ENCODE results near the gene MLYCD. TPM values are rescaled to one million over a fixed set of nuclear protein-coding genes. Genes with fewer than 3 reads are reported as not detected.

Gene MLYCD
- total RNA-seq, 1 donor from 2014 or later, result 10.8 TPM

DNA sequence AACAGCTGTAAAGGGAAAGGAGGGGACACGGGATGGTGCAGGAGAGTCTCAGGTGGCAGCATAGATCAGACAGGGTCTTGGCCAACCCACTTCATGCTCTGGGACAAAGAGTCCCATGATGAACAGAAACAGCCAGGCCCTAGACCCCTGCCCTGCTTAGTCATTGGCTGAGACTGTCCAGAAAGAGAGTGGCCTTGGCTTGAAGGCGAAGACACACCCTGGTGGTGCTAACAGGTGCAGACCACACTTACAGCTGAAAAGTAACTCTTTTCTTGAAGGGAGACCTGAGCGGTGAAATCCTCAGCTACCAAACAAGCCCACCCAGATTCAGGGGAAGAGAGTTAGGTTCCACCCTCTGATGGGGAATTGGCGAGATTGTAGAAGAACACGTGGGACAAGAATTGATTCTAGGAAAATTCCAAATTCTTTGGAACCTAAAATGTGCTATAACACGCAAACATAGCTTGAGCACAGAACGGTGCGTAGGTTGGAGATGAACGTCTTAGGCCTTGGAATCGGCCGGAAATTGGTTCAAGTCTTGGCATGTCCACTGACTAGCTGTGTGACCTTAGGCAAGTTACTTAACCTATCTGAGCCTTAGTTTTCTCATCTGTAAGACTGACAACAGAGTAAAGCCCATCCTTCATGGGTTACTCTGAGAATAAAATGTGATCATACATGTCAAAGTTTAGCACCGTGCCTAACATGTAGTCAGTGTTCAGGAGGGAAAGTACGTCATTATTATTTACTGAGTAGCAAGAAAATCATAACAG lies 12.5 kb upstream of the MLYCD start:
- DNase-seq (no peak), ATAC-seq (ENCODE audit: low read depth) (no peak)
- Mint-ChIP-seq H3K4me3 (no peak overlapping the region), H3K27me3 (peaks cover 4% of the 10 kb centered on the region), H3K4me1 (no peaks in the 10 kb centered on the region), H3K9me3 (peaks cover 8% of the 10 kb centered on the region), H3K27ac (no peak overlapping the region), H3K36me3 (ENCODE audit: low read depth) (no peaks in the 10 kb centered on the region)
- intact Hi-C loops (cut with micrococcal nuclease), result no loop called here
- POLR2A ChIA-PET, result no interaction called here
- CTCF ChIA-PET, result interaction anchor here (1.3 kb wide), 1 partner anchor 60 kb away, joined by 4 read pairs; no protein-coding TSS in a partner anchor
- TF ChIP-seq, protein P1, sequence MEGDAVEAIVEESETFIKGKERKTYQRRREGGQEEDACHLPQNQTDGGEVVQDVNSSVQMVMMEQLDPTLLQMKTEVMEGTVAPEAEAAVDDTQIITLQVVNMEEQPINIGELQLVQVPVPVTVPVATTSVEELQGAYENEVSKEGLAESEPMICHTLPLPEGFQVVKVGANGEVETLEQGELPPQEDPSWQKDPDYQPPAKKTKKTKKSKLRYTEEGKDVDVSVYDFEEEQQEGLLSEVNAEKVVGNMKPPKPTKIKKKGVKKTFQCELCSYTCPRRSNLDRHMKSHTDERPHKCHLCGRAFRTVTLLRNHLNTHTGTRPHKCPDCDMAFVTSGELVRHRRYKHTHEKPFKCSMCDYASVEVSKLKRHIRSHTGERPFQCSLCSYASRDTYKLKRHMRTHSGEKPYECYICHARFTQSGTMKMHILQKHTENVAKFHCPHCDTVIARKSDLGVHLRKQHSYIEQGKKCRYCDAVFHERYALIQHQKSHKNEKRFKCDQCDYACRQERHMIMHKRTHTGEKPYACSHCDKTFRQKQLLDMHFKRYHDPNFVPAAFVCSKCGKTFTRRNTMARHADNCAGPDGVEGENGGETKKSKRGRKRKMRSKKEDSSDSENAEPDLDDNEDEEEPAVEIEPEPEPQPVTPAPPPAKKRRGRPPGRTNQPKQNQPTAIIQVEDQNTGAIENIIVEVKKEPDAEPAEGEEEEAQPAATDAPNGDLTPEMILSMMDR (IDR thresholded peaks at IDR 0.05), result no peak

DNA sequence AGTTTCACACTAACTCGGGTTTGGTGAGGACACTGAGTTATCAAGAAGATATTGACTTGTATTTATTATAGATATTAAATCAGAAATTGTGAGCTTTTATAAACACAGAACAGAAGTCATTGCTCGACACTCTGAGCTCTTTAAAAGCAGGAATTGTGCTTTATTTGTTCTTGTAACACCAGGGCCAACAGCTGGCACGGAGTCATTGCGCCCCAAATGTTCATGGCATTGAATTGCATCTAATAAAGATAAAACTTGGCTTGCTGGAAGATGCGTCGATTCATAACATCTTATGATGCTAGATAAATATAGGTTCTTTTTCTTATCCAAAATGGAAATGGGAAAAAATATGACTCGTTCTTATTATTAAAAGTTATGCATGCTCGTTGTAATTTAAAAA lies 11.8 kb upstream of the MLYCD start:
- Mint-ChIP-seq H3K27me3 (peaks cover 4% of the 10 kb centered on the region), H3K36me3 (ENCODE audit: low read depth) (no peaks in the 10 kb centered on the region), H3K4me1 (no peaks in the 10 kb centered on the region), H3K4me3 (no peak overlapping the region), H3K27ac (no peak overlapping the region), H3K9me3 (peaks cover 9% of the 10 kb centered on the region)
- DNase-seq (no peak), ATAC-seq (ENCODE audit: low read depth) (no peak)
- intact Hi-C loops (cut with micrococcal nuclease), result no loop called here
- ChIA-PET POLR2A (no interaction called here), CTCF (interaction anchor here (1.3 kb wide), 1 partner anchor 61 kb away, joined by 4 read pairs; no protein-coding TSS in a partner anchor)
- TF ChIP-seq, protein P1 (IDR thresholded peaks at IDR 0.05), result no peak

DNA sequence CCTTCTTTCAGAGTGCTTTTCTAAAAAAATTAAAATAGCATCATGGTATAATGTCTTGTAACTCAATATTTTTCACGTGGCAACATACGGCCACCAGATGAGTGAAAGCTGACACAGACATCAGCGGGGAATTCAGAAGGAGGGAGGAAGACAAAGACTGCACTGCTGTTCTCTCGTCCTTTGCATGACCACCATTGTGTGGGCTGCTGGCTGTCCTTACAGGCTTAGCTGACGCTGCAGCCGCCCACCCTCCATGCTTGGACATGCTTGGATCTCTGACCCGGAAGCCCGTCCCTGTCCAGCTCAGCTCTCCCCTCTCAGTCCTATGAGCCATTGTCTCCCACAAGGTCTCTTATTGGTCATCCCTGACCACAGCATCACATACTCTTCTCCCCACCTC lies 11.4 kb upstream of the MLYCD start:
- Mint-ChIP-seq H3K36me3 (ENCODE audit: low read depth) (no peaks in the 10 kb centered on the region), H3K9me3 (peaks cover 11% of the 10 kb centered on the region), H3K27ac (no peak overlapping the region), H3K27me3 (peaks cover 4% of the 10 kb centered on the region), H3K4me3 (no peak overlapping the region), H3K4me1 (no peaks in the 10 kb centered on the region)
- intact Hi-C loops (cut with micrococcal nuclease), result no loop called here
- ATAC-seq (ENCODE audit: low read depth) (no peak), DNase-seq (no peak)
- ChIA-PET POLR2A (no interaction called here), CTCF (no interaction called here)
- TF ChIP-seq, protein P1 (IDR thresholded peaks at IDR 0.05), result no peak

DNA sequence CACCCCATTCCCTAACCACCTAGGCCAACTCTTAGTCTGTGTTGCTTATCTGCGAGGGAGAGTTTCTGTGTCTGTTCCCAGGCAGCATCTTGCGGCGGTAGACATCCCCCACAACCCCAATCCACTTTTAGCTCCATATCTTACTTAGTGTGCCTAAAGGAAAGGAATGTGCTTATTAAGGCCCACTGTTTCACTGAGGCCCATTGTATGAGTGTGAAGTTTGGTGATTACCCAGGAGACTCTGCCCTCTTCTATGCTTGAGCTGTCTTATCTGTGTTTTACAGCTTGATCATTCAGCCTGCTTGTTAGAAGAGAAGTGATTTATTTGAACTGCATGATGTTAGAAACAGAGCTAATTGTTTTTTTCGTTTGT lies 10.3 kb upstream of the MLYCD start:
- H3K27me3 Mint-ChIP-seq, result peaks cover 4% of the 10 kb centered on the region
- H3K36me3 Mint-ChIP-seq (ENCODE audit: low read depth), result no peaks in the 10 kb centered on the region
- no peak for ATAC-seq (ENCODE audit: low read depth)
- intact Hi-C loops (cut with micrococcal nuclease), result no loop called here
- no peak overlapping the region for H3K27ac Mint-ChIP-seq
- TF ChIP-seq, protein P1 (IDR thresholded peaks at IDR 0.05), result no peak
- H3K9me3 Mint-ChIP-seq, result peaks cover 12% of the 10 kb centered on the region
- POLR2A ChIA-PET, result no interaction called here
- H3K4me3 Mint-ChIP-seq, result no peak overlapping the region
- H3K4me1 Mint-ChIP-seq, result no peaks in the 10 kb centered on the region
- CTCF ChIA-PET, result no interaction called here
- no peak for DNase-seq

DNA sequence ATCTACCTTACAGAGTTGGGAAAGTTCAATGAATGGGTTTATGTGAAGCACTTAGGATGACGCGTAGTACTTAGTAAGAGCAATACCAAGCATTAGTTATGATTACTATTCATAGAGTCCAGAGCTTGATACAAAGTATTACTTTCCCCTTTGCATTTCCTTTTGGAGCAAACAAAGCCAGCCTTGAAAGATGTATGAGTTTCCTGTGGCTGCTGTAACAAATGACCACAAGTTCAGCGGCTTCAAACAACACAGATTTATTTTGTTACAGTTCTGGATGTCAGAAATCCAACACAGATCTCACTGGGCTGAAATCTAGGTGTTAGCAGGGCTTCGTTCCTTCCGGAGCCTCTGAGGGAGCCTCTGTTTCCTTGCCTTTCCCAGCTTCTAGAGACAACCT lies 8.6 kb upstream of the MLYCD start:
- POLR2A ChIA-PET, result no interaction called here
- TF ChIP-seq, protein P1 (IDR thresholded peaks at IDR 0.05), result no peak
- H3K36me3 Mint-ChIP-seq (ENCODE audit: low read depth), result no peaks in the 10 kb centered on the region
- H3K4me3 Mint-ChIP-seq, result no peak overlapping the region
- DNase-seq, result no peak
- H3K9me3 Mint-ChIP-seq, result peaks cover 12% of the 10 kb centered on the region
- H3K4me1 Mint-ChIP-seq, result no peaks in the 10 kb centered on the region
- H3K27ac Mint-ChIP-seq, result no peak overlapping the region
- intact Hi-C loops (cut with micrococcal nuclease), result loop anchor here (10.0 kb wide), 1 partner anchor 294 kb away; the partner anchor contains the start of gene TAF1C
- CTCF ChIA-PET, result no interaction called here
- H3K27me3 Mint-ChIP-seq, result peaks cover 7% of the 10 kb centered on the region
- ATAC-seq (ENCODE audit: low read depth), result no peak

Data from activated B cell treated with CpG ODN at 0.5 μM for 24 hours (primary cell).